Left colon (tissue), 2 donors: ENCODE data around the gene MAPRE3. TPM values are rescaled to one million over a fixed set of nuclear protein-coding genes. Genes with fewer than 3 reads are reported as not detected.
A peak's percentile ranks its signal among the peaks of the same experiment; 100 is the strongest.

Experiments
- ATAC-seq: fragments of 200-7000 bp; cut with Tn5 transposase; one replicate; pipeline ENCODE4 v1.9.1; 2020; ENCODE audit warnings: mild to moderate bottlenecking, moderate library complexity
- DNase-seq, 2 donors: peaks; one replicate each; pipeline ENCODE4 v3.0.0-alpha.2; 2020
- intact Hi-C, 2 donors: fragments of 100-400 bp; cut with DNase I in 1 of 2; cut with micrococcal nuclease in 1 of 2; formaldehyde crosslinking; loops; one replicate each; pipeline versions ENCODE4 v1.11.2 to v1.14.0; 2022; cut with DNase I, micrococcal nuclease
- total RNA-seq, 2 donors: library from RNA; stranded (reverse); fragmentation: NEBNext Ultra II Directional; extraction: Animal tissue kit (Norgen Biotek cat#: 25700); gene quantifications; one replicate each; pipeline ENCODE4 v1.2.1, GENCODE V29; 2021
- donor health status: DM: no; HTN: no; CAD: no.
- donor health status: DM: yes; HTN: yes; CAD: no.

MAPRE3 gene
- total RNA-seq, 2 donors from 2014 or later: 27.9 to 31.4 TPM

- intact Hi-C loops: no loop called here
- DNase-seq (peak; percentile 85 to 90), ATAC-seq (peak; percentile 71)
Measured at GRCh38 chr2:27050281-27050995, 80.0 kb downstream of the MAPRE3 start.

GRCh38 chr2:27050996-27051901 is 80.8 kb downstream of the MAPRE3 start, which contains the start of gene AGBL5:
TSS of gene AGBL5 (plus strand) at chr2:27051668. CDS start at chr2:27052959, 1,291 bp downstream.
- DNase-seq (peak; percentile 96), ATAC-seq (peak; percentile 77)
- intact Hi-C loops: no loop called here

GRCh38 chr2:27051902-27052645 is 81.6 kb downstream of the MAPRE3 start:
- intact Hi-C loops: no loop called here
- peak; percentile 41 to 63 for DNase-seq
- no peak for ATAC-seq

GRCh38 chr2:27053321-27053720 is 82.9 kb downstream of the MAPRE3 start:
- no peak for ATAC-seq
- intact Hi-C loops: no loop called here
- DNase-seq: no peak

GRCh38 chr2:27053776-27054175 is 83.3 kb downstream of the MAPRE3 start:
- intact Hi-C loops: no loop called here
- DNase-seq (no peak), ATAC-seq (no peak)

GRCh38 chr2:27054721-27055120 is 84.3 kb downstream of the MAPRE3 start:
- DNase-seq (no peak), ATAC-seq (no peak)
- intact Hi-C loops: no loop called here

- intact Hi-C loops: no loop called here
- ATAC-seq (no peak), DNase-seq (no peak)
Measured at GRCh38 chr2:27057184-27057583, 86.7 kb downstream of the MAPRE3 start.

GRCh38 chr2:27058210-27058609 is 87.8 kb downstream of the MAPRE3 start:
- DNase-seq (no peak), ATAC-seq (no peak)
- intact Hi-C loops: no loop called here

GRCh38 chr2:27059141-27059820 is 88.8 kb downstream of the MAPRE3 start:
- ATAC-seq: no peak
- intact Hi-C loops: no loop called here
- DNase-seq: no peak

- intact Hi-C loops: no loop called here
- ATAC-seq: no peak
- DNase-seq: no peak
Measured at GRCh38 chr2:27060323-27060722, 89.9 kb downstream of the MAPRE3 start.

- intact Hi-C loops: no loop called here
- ATAC-seq (peak; percentile 55), DNase-seq (no peak)
Measured at GRCh38 chr2:27065128-27065527, 94.7 kb downstream of the MAPRE3 start.

- DNase-seq: no peak
- intact Hi-C loops: no loop called here
- ATAC-seq: no peak
Measured at GRCh38 chr2:27067385-27067784, 96.9 kb downstream of the MAPRE3 start.

- ATAC-seq: no peak
- intact Hi-C loops: no loop called here
- no peak for DNase-seq
Measured at GRCh38 chr2:27069436-27069835, 99.0 kb downstream of the MAPRE3 start.

GRCh38 chr2:27069961-27070618 is 99.7 kb downstream of the MAPRE3 start:
- intact Hi-C loops: no loop called here
- DNase-seq (no peak), ATAC-seq (no peak)

- intact Hi-C loops: no loop called here
- ATAC-seq (no peak), DNase-seq (no peak)
Measured at GRCh38 chr2:27070653-27071276, 100.3 kb downstream of the MAPRE3 start.

- intact Hi-C loops: no loop called here
- DNase-seq (peak; percentile 93 to 95), ATAC-seq (peak; percentile 95)
Measured at GRCh38 chr2:27071277-27071989, 101.0 kb downstream of the MAPRE3 start, which contains the start of gene OST4. TSS of gene OST4 (minus strand) at chr2:27071654.
